Ramos (cell line): ENCODE results near the gene NDUFS7.

Experiments used
- in situ Hi-C: fragments of 300-500 bp; cut with MboI; formaldehyde crosslinking; loops from one replicate; pipeline ENCODE4 v1.14.3; 2022; ENCODE audit warnings: low sequenced_read_pairs; ENCODE audit not compliant: unreplicated experiment

The NDUFS7 gene

DNA sequence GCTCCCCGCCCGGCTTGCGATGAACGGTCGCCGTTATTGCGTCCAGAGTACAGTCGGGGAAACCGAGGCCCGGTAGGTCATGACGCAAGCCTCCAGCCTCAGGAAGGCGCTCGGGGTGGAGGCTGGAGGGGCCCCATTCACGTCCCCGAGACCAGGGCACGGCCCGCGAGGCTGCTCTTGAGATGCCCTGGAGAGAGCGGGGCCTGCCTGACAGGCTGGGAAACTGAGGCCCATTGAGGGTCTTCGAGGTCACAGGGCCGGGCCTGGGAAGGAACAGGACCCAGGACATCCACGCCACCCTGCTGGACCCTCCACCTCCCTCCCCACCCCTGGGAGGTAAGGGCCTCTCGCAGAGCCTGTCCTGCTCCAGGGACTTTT, 367 bp downstream of the NDUFS7 start:
- in situ Hi-C loops: no loop called here

DNA sequence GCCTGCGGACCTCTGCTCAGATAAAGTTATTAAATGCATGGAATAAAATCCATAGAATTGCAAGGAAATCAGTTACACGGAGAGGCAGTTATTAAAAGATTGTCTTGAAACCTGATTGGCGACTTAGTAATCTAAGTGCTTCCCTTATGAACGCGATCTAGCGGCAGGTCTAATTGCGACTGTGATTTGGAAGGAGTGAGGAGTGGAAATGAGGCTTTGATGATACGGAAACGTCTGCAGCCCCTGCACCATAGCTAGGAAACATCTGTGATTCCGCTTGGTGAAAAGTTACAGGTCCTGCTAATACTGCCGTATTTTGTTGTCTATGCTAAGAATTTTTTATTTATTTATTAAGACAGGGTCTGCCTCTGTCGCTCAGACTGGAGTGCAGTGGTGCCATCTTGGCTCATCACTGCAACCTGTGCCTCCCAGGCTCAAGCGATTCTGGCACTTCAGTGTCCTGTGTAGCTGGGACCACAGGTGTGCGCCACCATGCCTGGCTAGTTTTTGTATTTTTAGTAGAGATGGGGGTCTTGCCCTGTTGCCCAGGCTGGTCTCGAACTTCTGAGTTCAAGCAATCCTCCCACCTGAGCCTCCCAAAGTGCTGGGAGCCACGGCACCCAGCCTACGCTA, 887 bp downstream of the NDUFS7 start:
- in situ Hi-C loops: no loop called here

DNA sequence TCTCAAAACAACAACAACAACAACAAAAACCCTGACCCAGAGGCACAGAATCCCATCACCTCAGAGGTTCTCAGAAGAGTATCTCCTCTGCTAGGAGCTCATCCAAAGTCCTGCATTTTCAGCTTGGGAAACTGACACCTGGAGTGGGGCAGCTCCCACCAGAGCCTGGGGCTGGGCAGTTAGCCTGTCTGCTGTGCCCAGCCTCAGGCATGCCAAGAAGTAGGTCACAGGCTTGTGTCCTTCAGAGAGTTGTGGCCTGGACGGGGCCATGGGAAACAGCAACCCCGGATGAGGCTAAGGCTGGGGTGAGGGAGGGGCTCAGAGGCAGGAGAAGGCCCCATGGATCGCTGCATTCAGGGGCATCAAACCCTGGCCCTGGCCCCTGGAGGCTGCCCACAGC, 2.1 kb downstream of the NDUFS7 start:
- in situ Hi-C loops: no loop called here

DNA sequence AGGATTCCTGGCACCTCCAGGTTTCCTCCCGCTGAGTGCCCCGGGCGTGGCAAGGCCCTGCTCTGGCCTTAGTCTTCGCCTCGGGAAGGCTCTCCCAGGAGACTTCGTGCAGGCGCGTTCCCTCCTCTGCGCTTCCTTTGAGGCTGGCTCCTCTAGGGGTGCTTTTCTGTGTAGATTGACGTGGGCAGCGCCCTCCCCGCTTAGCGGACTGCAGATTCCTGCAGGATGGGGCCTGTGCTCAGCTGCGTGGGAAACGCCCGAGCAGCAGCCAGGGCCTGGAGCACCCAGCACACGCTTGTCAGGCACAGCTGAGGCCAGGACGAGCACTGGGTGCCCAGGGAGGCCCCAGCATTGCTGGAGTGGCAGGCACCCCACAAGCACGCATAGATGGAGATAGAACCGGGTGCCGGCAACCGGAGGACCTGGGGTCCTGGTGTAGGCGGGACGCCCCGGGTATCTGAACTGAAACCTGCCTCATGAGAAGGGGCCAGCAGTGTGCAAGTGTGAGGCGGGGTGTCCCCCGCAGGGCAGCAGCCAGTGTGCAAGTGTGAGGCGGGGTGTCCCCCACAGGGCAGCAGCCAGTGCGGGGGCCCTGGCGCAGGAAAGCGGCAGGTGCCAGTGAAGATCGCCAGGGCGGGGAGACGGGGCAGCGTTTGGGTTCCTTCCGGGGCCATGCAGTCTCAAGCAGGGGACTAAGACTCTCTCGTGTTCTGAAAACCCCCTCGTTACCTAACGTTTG, 3.4 kb downstream of the NDUFS7 start:
- in situ Hi-C loops: no loop called here

DNA sequence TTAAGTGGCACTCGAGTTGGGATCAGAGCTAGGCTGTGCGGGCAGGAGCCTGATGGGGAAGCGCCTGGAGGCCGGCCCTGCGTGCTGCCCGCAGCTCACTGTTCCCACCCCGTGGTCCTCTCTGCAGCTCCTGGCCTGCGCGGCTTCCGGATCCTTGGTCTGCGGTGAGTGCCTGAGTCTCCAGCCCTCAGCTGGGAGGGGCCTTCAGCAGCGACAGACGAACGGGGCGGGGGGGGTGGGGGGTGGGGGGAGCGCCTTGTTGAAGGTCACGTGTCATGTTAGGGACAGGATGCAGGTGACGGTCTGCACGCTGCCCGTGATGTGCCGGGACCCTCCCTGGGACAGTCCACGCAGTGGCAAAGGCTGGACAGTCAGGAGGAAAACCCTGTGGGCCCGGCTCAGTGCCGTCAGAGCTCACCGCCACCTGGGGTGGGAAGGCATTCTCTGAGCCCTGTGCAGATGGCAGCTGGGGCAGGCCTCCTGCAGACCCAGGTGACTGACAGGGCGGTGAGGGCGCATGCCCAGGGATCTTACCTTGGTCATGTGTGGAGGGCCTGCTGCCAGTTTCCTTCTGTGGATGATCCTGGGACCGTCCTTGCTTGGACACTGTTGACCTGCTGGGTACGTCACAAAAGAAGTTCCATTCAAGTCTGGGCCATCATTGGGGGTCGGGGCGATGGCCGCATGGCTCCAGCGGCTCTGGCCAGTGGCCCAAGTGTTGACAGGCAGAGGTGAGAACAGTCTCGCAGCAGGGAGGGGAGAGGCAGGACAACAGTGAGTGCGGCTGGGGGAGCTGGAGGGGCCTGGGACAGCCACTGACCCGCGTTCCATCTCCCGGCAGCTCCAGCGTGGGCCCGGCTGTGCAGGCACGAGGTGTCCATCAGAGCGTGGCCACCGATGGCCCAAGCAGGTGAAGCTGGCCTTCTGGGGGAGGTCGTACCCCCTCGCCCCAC, 4.3 kb downstream of the NDUFS7 start:
- in situ Hi-C loops: no loop called here

DNA sequence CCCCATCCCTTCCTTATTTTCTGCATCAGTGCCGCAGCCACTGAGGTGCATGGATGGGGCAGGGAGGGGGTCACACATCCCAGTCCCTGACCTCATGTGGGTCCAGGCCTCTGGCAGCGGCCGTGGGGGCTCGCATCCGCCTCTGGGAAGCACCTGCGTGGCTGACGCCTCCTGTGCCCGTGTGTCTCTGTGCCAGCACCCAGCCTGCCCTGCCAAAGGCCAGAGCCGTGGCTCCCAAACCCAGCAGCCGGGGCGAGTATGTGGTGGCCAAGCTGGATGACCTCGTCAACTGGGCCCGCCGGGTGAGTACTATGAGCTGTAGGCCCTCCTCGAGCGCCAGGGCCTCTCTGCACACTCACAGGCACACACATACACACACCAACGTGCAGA, 4.9 kb downstream of the NDUFS7 start:
- in situ Hi-C loops: no loop called here

DNA sequence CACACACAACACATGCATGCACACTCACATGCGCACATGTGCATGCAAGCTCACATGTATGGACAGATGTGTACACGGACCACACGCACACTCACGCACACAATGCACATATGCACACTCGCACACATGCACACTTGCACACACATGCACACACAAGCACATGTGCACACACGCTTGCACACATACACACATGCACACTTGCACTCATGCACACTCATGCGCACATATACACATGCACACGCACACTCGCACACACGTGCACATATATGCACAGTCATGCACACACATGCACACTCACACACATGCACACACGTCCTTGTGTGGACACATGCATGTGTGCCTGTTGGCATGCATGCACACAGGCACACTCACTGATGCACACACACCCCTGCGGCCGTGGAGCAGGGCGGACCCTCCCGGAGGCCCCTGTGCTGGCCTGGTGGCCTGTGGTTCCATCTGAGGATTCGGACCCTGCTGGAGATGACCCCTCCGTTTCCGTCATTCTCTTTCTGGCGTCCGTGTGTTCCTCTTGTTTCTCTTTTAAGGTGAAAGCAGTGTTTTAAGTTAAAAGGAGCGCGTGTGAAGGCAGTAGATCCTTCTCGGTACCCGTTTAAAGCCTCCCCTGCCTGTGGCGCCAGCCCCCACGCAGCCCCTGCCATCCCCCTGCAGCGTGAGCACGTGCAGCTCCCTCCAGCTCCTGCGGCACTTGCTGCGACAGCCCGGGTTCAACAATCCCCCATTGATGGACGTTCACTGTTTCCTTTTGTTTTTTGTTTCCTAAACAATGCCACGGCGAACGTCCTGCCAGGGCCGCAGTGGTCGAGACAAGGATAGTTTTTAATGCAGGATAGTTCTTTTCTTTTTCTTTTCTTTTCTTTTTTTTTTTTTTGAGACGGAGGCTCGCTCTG, 5.6 kb downstream of the NDUFS7 start:
- in situ Hi-C loops: no loop called here

DNA sequence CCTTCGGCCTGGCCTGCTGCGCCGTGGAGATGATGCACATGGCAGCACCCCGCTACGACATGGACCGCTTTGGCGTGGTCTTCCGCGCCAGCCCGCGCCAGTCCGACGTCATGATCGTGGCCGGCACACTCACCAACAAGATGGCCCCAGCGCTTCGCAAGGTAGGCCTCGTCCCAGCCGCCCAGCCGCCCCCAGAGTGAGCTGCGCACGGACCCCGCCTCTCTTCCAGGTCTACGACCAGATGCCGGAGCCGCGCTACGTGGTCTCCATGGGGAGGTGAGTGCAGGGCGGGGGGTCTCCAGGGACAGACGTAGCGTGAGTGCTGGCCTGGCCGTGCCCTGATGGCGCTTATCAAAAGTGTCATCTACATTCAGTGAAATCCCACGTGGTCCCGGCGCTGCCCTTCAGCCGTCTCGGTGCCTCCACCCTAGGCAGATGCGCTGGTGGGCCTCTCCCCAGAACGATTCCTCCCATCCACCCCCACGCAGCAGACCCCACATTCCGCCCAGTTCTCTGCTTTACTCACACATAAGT, 7.2 kb downstream of the NDUFS7 start:
- in situ Hi-C loops: no loop called here

DNA sequence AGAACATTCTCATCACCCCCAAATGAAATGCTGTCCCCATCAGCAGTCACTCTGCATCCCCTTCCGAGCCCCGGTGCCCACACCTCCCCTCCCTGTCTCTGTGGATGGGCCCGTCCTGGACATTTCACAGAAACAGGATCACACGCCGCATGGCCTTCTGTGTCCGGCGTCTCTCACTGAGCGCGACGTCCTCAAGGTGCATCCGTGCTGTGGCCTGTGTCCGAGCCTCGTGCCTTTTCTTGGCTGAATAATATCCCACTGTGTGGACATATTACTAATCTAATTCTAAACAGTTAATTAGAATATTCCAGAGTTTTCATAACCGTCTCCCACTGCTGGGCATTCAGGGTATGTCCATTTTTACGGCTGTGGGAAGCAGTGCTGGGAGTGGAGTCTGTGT, 8.7 kb downstream of the NDUFS7 start:
- in situ Hi-C loops: no loop called here

DNA sequence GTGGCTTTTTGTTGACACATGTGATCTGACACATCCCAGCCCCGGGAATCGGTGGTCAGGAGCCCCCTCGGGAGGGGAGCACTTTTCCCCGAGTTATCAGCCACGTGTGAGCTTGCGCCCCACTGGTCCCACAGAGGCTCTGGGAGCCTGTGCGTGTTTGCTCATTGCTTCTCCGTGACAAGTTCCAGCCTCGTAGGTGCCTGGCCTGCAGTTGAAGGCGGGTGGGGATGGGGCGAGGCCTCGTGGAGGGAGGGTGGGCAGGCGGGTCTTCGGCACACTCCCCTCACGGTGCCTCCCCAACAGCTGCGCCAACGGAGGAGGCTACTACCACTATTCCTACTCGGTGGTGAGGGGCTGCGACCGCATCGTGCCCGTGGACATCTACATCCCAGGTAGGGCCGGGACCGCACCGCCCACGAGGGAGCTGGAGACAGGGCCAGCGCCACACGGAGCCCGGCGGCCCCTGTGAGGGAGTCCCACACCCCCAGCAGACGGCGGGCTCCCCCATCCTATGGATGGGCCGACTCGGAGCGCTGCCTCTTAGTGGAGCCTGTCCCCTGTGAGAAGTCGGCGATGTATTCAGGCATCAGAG, 9.3 kb downstream of the NDUFS7 start:
- in situ Hi-C loops: no loop called here

DNA sequence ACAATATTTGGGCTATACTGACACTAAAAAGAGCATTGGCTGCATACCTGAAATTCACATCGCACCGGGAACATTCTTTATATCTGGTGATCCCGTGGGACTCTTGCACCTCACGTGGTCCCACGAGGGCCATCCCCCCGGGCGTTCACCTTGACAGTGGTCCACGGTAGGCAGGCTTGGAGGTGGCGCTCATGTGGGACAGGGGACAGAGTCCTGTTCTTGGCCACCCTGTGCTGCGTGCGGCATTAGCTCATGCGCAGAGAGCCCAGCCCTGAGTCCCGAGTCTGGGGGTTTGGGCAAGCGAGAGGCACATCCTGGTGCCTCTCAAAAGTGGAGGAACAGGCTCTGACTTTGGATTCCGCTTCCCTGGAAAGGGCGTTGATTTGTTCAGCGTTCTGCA, 10.1 kb downstream of the NDUFS7 start:
- in situ Hi-C loops: no loop called here

DNA sequence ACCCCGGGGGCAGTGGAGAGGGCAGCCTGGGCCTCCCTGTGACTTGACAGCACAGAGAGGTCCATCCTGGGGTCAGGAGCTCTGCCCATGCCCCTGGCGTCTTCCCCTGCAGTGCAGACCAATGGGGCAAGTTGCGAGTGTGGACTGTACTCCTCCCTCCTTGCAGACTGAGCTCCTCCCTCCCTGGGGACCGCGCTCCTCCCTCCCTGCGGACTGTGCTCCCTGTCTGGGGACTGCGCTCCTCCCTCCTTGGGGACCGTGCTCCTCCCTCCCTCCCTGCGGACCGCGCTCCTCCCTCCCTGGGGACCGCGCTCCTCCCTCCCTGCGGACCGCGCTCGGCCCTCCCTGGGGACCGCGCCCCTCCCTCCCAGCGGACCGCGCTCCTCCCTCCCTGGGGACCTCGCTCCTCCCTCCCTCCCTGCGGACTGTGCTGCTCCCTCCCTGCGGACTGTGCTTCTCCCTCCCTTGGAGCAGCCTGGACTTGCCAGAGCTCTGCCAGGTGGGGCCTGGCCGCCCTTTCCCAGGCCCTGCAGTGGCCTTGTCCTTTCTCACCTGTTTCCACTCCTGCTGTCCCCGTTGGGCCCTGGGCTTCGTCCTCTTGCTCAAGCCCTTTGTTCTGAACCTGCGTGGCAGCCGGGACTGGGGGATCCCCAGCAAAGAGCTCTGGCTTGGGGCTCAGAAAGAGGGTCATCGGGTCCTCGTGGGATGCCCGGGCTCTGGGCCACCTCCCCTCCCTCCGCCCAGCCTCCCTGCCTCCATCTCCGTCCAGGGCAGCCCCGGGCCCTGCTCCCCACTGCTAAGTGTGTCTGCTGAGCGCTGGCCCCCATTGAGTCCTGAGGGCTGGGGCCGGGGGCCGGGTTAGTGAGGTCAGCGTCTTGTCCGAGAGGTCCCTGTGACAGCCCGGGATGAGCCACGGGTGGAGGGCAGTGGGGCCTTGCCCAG, 10.8 kb downstream of the NDUFS7 start:
- in situ Hi-C loops: no loop called here

DNA sequence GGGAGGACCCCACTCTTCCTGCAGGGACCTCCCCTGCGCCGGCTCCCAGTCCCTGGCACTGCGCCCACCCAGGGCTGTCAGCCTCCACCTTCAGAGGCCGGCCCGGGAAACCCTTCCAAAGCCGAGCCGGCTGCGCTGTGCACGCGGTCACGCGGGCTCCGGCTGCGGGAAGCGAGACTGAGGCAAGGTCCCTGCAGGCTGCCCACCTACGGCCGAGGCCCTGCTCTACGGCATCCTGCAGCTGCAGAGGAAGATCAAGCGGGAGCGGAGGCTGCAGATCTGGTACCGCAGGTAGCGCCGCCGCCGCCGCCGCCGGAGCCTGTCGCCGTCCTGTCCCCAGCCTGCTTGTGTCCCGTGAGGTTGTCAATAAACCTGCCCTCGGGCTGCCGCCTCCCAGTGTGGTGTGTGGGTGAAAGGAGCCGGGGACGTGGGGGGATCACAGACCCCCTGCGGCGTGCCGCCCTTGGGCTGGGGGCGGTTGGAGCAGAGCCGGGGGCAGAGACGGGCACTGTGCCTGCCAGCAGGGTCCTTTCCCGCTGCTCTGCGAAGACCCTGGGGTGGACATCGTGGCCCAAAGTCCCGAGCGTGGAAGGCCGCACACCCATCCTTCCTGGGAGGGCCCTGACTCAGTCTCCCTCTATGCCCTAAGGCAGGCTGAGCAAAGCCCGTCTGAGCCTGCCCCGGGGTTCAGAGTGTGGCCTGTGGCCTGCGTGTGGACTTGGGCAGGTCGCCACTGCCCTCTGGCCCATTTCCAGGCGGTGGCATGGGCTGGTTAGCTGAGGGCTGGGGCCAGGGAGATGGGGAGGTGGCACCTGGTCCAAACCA, 11.7 kb downstream of the NDUFS7 start:
- in situ Hi-C loops: no loop called here

DNA sequence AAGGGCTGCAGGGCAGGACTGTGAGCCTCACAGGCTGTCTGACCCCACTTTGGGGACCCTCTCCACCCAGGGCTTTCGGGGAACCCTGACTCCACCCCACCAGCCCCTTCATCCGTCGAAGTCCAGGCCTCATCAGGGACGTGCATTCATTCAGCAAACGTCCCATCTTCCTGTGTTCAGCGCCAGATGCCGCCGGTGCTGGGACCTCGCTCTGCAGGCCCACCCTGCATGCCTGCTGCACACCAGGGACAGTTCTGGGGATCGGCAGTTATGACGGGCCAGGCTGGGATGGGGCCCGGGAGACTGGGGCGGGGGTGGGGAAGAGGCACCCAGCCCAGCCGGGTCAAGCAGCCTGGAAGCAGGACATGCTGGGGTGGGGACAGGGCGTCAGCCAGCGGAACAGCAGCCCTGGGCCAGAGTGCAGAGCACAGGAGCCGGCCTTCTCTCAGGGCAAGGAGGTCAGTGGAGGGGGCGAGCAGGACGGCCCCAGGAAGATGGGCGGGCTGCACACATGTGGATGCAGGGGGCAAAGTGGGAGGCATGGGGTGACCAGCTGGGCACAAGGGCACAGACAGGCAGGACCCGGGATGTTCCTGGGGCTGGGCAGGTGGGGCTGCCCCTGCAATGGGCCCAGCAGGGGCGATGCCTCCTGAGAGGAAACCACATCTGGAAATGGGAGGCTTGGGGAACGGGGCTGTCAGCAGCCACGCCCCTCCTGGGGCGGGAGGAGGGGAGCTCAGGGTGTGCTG, 12.5 kb downstream of the NDUFS7 start:
- in situ Hi-C loops: no loop called here

DNA sequence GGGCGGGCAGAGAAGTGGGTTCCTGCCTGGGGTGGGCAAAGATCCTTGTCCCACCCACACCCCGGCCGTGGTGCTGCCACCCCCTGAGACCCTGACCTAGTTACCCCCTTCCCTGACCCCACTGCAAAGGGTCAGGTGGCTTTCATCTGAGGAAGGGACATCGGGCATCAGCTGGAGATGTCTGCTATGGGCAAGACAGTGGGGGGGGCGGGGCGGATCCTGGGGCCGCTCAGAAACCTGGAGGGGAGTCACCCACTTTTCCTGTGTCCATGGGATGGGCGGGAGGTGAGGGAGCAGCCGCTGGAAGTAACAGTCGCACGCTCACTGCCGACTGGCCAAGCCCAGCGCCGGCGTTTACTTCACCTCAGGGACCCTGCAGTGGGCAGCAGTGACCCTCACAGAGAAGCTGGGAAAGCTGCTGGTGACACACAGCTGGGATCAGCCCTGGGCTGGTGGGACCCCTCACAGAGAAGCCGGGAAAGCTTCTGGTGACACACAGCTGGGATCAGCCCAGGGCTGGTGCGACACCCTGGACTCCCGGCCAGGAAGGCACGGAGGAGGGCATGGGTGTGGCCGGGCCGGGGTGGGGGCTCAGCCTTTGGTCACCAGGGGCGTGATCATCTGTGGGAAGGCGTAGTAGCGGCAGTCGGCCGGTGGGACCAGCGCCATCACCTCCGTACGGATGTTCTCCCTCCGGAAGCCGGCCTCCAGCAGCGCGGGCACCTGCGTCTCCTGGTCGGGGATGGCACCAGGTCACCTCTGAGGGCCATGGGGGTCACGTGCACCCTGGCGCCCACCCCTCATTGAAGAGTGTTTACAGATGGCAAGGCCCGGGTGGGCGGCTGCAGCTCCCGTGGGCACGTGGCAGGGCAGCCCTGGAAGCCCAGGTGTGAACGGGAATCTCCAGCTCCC, 13.3 kb downstream of the NDUFS7 start:
- in situ Hi-C loops: no loop called here

DNA sequence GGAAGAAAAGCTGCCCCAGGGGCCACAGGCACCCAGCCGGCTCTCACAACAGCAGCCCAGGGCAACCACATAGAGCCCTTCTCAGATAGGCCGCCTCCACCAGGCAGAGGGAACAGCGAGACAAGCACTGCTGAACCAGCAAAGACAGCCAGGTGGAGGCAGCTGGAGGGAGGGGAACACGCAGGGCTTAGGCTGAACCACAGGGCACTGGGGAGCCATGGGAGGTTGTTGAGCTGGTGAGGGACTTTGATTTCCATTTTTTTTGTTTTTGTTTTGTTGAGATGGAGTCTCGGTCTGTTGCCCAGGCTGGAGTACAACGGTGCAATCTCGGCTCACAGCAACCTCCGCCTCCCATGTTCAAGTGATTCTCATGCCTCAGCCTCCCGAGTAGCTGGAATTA, 14.1 kb downstream of the NDUFS7 start:
- in situ Hi-C loops: no loop called here
